Mesodermal cell (in vitro differentiated cells): Measurements from ENCODE around the gene TCP11L2.
A peak's percentile ranks its signal among the peaks of the same experiment; 100 is the strongest.

Experiments
- H3K27ac ChIP-seq: 2 replicates; pipeline ENCODE4 v1.7.0; 2013; ENCODE audit warnings: mild to moderate bottlenecking, low read depth, low read length, moderate library complexity; ENCODE audit not compliant: severe bottlenecking
- H3K36me3 ChIP-seq: 2 replicates; pipeline ENCODE4 v1.7.1; 2013; ENCODE audit warnings: mild to moderate bottlenecking, low read length, moderate library complexity; ENCODE audit not compliant: control insufficient read depth, insufficient read depth
- H3K4me1 ChIP-seq: one replicate; pipeline ENCODE4 v1.7.1; 2013; ENCODE audit warnings: mild to moderate bottlenecking, low read length; ENCODE audit not compliant: insufficient read depth, control insufficient read depth, poor library complexity, severe bottlenecking
- H3K4me3 ChIP-seq: 2 replicates; pipeline ENCODE4 v1.7.0; 2013; ENCODE audit warnings: low read length, control low read depth, mild to moderate bottlenecking; ENCODE audit not compliant: insufficient read depth, poor library complexity, severe bottlenecking; ENCODE audit errors: extremely low read depth
- H3K9me3 ChIP-seq: 2 replicates; pipeline ENCODE4 v1.7.1; 2013; ENCODE audit warnings: mild to moderate bottlenecking, low read length, moderate library complexity; ENCODE audit not compliant: control insufficient read depth
- WGBS, 2 experiments: methylation state at CpG; one replicate each; pipeline ENCODE4 v1.1.5; 2013; ENCODE audit warnings: missing lambda C conversion rate in 2 of 2; ENCODE audit not compliant: insufficient coverage in 2 of 2; 5-methylcytosine and 5-hydroxymethylcytosine counted together

The TCP11L2 gene

GRCh38 chr12:106296179-106296877, 6.2 kb upstream of the TCP11L2 start:
- Histone ChIP-seq H3K36me3 (no peaks in the 10 kb centered on the region), H3K4me3 (no peak overlapping the region), H3K27ac (no peak overlapping the region), H3K9me3 (no peaks in the 10 kb centered on the region), H3K4me1 (no peaks in the 10 kb centered on the region)
- WGBS, 2 experiments, result 82 to 87% methylated on average over 5 to 6 of the region's 8 CpGs

DNA sequence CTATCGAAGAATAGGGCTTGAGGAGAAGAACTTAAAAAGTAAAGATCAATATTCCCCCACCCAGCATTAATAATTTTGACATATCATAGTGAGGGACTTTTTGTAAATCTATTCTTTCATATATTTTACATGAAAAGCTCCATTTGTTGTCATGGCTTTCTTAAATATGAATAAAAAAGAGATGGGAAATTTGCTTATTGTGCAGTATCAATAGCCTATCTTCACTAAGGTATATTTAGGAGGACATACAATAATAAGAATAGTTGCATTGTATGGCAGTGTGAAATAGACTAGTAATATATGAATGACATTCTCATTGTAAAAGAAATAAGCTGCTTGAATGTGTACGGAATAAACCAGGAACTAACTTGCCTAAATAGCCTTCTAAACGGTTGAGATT, 5.5 kb upstream of the TCP11L2 start:
- WGBS, 2 experiments, result 100% methylated on average over 1 of the region's 3 CpGs; no CpG with 5 or more reads in 1 of the 2 experiments
- Histone ChIP-seq H3K9me3 (no peaks in the 10 kb centered on the region), H3K4me1 (no peaks in the 10 kb centered on the region), H3K27ac (no peak overlapping the region), H3K36me3 (no peaks in the 10 kb centered on the region), H3K4me3 (no peak overlapping the region)

- Histone ChIP-seq H3K36me3 (no peaks in the 10 kb centered on the region), H3K27ac (no peak overlapping the region), H3K4me1 (no peaks in the 10 kb centered on the region), H3K4me3 (no peak overlapping the region), H3K9me3 (no peaks in the 10 kb centered on the region)
Measured at GRCh38 chr12:106297681-106298080, 4.9 kb upstream of the TCP11L2 start.

DNA sequence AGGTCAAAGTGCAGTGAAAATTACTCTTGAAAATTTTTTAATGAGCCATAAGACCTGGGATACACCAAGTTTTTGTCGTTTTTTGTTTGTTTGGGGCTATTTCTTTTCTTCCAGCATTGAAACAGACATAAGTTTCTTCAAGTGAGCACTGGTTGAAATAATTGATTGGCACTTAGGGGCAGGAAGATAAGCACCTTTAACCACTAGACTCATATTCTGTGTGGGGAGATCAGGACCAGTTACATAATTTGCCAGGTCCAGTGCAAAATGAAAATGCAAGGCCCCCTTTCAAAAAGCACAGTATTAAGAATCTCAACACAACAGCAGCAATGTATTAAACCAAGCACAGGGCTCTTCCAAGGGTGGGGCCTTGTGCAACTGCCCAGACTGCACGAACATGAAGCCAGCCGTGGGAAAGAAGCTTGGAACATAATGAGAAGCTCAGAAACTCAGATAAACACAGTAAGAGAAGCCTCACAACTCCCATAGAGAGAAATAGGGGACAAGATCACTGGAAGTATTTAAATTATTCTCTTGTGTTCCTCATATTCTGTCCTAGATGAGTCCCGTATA, 3.2 kb upstream of the TCP11L2 start:
- no CpG with 5 or more reads among the region's 4 CpGs for WGBS, 2 experiments
- no peaks in the 10 kb centered on the region for H3K9me3 ChIP-seq
- no peaks in the 10 kb centered on the region for H3K36me3 ChIP-seq
- H3K27ac ChIP-seq, result no peak overlapping the region
- H3K4me3 ChIP-seq, result no peak overlapping the region
- H3K4me1 ChIP-seq, result peaks cover 5% of the 10 kb centered on the region

DNA sequence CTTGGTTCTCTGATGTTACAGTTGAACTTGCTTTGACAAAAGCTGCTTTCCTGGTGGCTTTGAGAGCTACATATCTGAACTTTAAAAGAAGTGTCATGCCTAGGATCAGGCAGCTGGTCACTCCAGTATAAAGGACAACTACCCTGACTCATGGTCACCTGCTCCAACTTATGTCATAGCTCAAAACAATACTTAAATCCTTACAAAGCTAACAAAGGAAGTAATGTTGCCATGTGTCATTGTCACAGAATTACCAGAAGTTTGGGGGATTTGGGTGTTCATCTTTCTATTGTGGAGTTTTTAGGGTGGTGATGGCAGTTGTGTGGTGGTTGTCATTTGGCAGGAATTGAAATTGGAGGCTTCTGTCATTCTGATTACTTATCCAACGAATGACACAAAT, 1.8 kb upstream of the TCP11L2 start:
- WGBS, 2 experiments, result no CpG with 5 or more reads among the region's 1 CpG
- Histone ChIP-seq H3K36me3 (no peaks in the 10 kb centered on the region), H3K4me1 (peaks cover 5% of the 10 kb centered on the region), H3K27ac (no peak overlapping the region), H3K4me3 (no peak overlapping the region), H3K9me3 (no peaks in the 10 kb centered on the region)

- Histone ChIP-seq H3K27ac (no peak overlapping the region), H3K4me3 (no peak overlapping the region), H3K9me3 (no peaks in the 10 kb centered on the region), H3K4me1 (peaks cover 5% of the 10 kb centered on the region), H3K36me3 (no peaks in the 10 kb centered on the region)
- WGBS, 2 experiments, result no CpG with 5 or more reads among the region's 1 CpG
Measured at GRCh38 chr12:106301241-106301610, 1.3 kb upstream of the TCP11L2 start.

DNA sequence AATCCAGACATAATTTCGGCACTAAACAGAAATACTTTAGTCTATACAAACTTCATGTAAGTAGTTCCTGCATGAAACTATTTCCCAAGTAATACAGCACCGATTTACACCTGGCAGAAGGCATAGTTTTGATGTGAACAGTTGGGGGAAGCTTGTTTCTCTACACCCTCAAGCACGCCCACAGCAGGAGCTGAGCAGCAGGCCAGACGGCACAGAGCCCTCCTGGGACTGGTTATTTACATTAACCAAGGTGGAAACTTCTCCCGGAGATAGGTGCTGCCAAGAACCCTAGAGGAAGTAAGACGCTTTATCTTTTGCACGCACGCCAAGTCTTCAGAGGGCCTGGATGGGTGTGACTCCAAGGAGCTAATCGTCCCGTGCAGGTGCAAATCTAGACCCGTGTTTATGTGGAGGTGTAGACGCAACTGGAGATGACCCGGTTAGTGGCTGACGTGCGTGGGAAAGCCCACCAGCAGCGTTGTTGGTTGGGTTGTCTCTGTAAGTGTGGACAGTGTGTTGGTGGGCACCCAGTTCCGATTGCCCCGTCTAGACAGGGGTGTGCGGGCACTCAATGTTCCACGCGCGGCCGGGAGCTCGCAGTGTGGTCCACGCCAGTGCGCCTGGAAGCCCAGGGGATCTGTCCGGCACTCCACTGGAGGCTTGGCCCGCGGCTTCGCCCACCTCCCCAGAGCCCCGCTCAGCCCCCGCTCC, 767 bp upstream of the TCP11L2 start:
- Histone ChIP-seq H3K36me3 (no peaks in the 10 kb centered on the region), H3K4me3 (peak overlapping the region; percentile 88), H3K4me1 (peaks cover 5% of the 10 kb centered on the region), H3K27ac (peak overlapping the region; percentile 16), H3K9me3 (no peaks in the 10 kb centered on the region)
- WGBS, 2 experiments, result 5 to 8% methylated on average over 20 to 23 of the region's 32 CpGs

DNA sequence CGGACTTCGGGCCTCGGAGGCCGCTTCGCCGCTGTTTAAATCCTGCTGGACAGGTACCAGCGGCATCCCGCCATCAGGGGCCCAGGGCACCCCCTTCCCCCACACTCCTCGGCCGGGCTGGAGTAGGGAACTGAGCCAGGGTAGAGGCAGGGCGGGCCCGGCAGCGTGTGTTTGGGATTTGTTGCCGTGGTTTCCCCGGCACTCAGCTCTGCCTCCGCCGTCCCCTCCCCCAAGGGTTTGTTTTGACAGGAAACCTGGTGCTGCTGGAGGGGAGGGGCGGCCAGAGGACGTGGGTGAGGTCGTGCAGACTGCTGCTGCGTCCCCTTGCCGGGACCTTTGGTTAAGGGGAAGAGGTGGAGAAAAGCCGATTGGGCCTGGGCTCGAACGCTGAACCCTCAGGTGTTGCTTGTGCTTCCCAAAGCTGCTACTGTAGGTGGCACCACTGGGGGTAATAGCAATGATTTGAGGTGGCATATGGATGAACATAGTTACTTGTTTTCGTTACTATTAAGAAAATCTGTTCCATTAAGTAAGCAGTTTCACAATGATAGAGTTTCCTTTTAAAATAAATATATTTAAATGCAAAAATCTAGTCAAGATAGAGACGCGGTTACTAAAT, 778 bp downstream of the TCP11L2 start:
- H3K27ac ChIP-seq, result peak overlapping the region; percentile 99
- H3K4me3 ChIP-seq, result peak overlapping the region; percentile 88
- WGBS, 2 experiments, result 3 to 11% methylated on average over 18 to 20 of the region's 28 CpGs
- no peaks in the 10 kb centered on the region for H3K9me3 ChIP-seq
- no peaks in the 10 kb centered on the region for H3K36me3 ChIP-seq
- peaks cover 5% of the 10 kb centered on the region for H3K4me1 ChIP-seq

- no peaks in the 10 kb centered on the region for H3K36me3 ChIP-seq
- WGBS, 2 experiments, result 77 to 90% methylated on average over 3 to 5 of the region's 5 CpGs
- H3K9me3 ChIP-seq, result no peaks in the 10 kb centered on the region
- H3K27ac ChIP-seq, result no peak overlapping the region
- H3K4me3 ChIP-seq, result peak overlapping the region; percentile 88
- H3K4me1 ChIP-seq, result peaks cover 5% of the 10 kb centered on the region
Measured at GRCh38 chr12:106304001-106304421, 1.5 kb downstream of the TCP11L2 start.

DNA sequence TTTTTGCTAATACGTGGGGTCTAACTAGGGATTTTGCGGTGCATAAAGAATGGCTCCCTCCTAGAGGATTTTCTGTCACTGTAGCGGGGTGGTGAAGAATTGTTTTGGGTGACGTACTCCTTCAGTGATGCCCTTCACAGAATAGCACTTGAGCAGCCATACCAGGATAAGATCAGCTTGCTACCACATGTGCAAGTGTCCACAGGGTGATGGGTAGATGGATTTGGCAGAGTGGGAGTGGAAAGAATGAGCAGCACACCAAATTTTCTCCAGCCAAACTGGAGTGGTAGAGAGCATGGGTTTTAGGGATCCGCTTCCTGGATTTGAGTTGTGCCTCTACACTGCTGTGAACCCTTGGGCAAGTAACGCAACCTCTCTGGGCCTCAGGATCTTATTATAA, 2.3 kb downstream of the TCP11L2 start:
- Histone ChIP-seq H3K27ac (no peak overlapping the region), H3K4me3 (no peak overlapping the region), H3K9me3 (no peaks in the 10 kb centered on the region), H3K36me3 (no peaks in the 10 kb centered on the region), H3K4me1 (peaks cover 9% of the 10 kb centered on the region)
- 93 to 98% methylated on average over 2 to 5 of the region's 6 CpGs for WGBS, 2 experiments
